Hippocampal formation (tissue), 2 donors: ENCODE results near the gene GARIN5B.
A peak's percentile ranks its signal among the peaks of the same experiment; 100 is the strongest.

Experiments used
- DNase-seq, 2 donors: peaks; one replicate each; lab custom pipeline; 2025; lab: John Stamatoyannopoulos, UW

The GARIN5B gene

GRCh38 chr19:55322204-55322885, 40.7 kb downstream of the GARIN5B start:
- DNase-seq = no peak

GRCh38 chr19:55321466-55322137, 41.5 kb downstream of the GARIN5B start:
- DNase-seq = no peak

GRCh38 chr19:55320844-55321419, 42.1 kb downstream of the GARIN5B start:
- DNase-seq = no peak

GRCh38 chr19:55319785-55320184, 43.3 kb downstream of the GARIN5B start:
- DNase-seq = peak in 1 of 2 donors; percentile 16

- DNase-seq = no peak
Observed at GRCh38 chr19:55316646-55317045, 46.4 kb downstream of the GARIN5B start.

- no peak for DNase-seq
Observed at GRCh38 chr19:55315956-55316525, 47.0 kb downstream of the GARIN5B start.

- DNase-seq = no peak
Observed at GRCh38 chr19:55314396-55314795, 48.7 kb downstream of the GARIN5B start.

- no peak for DNase-seq
Observed at GRCh38 chr19:55312621-55313512, 50.2 kb downstream of the GARIN5B start.

GRCh38 chr19:55311797-55312196, 51.3 kb downstream of the GARIN5B start:
- DNase-seq = no peak

GRCh38 chr19:55311397-55311796, 51.7 kb downstream of the GARIN5B start:
- no peak for DNase-seq

- DNase-seq = no peak
Observed at GRCh38 chr19:55310498-55310897, 52.6 kb downstream of the GARIN5B start.

- no peak for DNase-seq
Observed at GRCh38 chr19:55309448-55309847, 53.6 kb downstream of the GARIN5B start.

GRCh38 chr19:55308281-55308680, 54.8 kb downstream of the GARIN5B start:
- no peak for DNase-seq

- DNase-seq = no peak
Observed at GRCh38 chr19:55306712-55307111, 56.3 kb downstream of the GARIN5B start.

GRCh38 chr19:55305983-55306562, 57.0 kb downstream of the GARIN5B start:
- no peak for DNase-seq

GRCh38 chr19:55305491-55305890, 57.6 kb downstream of the GARIN5B start:
- no peak for DNase-seq

- DNase-seq = no peak
Observed at GRCh38 chr19:55304980-55305379, 58.1 kb downstream of the GARIN5B start.
